Fibroblast of mammary gland (primary cell): ENCODE results near the gene USP3.

Experiments used
- DNase-seq: peaks from one replicate; pipeline ENCODE4 v3.0.0-alpha.2; 2010; ENCODE audit warnings: low read depth
- H3K4me3 ChIP-seq: 2 replicates; pipeline ENCODE4 v1.5.1; 2011; ENCODE audit warnings: low read depth, mild to moderate bottlenecking, low read length, moderate library complexity; ENCODE audit not compliant: control insufficient read depth
- CTCF ChIP-seq: conservative IDR thresholded peaks from 2 replicates; pipeline ENCODE4 v1.5.1; 2011; ENCODE audit warnings: low read depth, low read length, inconsistent platforms; ENCODE audit not compliant: control insufficient read depth, insufficient read depth

USP3 gene

GRCh38 chr15:63500265-63501250 lies 3.8 kb upstream of the USP3 start:
- DNase-seq = no peak
- TF ChIP-seq CTCF = no peak
- H3K4me3 ChIP-seq = peak overlapping the region; percentile 33

GRCh38 chr15:63501256-63502089 lies 2.9 kb upstream of the USP3 start:
- peak overlapping the region; percentile 33 for H3K4me3 ChIP-seq
- no peak for TF ChIP-seq CTCF
- peak; percentile 99 for DNase-seq

- DNase-seq = peak; percentile 75
- TF ChIP-seq CTCF = no peak
- H3K4me3 ChIP-seq = no peak overlapping the region
These were observed 2.1 kb upstream of the USP3 start for GRCh38 chr15:63502137-63502766.

GRCh38 chr15:63502843-63503738 lies 1.3 kb upstream of the USP3 start:
- no peak for TF ChIP-seq CTCF
- DNase-seq = peak; percentile 98
- H3K4me3 ChIP-seq = peak overlapping the region; percentile 61

GRCh38 chr15:63503739-63504246 lies 600 bp upstream of the USP3 start:
- TF ChIP-seq CTCF = no peak
- peak; percentile 94 for DNase-seq
- H3K4me3 ChIP-seq = peak overlapping the region; percentile 61
